Natural killer cell (primary cell): Measurements from ENCODE around the gene EPYC. TPM values are rescaled to one million over a fixed set of nuclear protein-coding genes. Genes with fewer than 3 reads are reported as not detected.

ENCODE experiments used
- ATAC-seq, 3 donors: fragments of 150-1000 bp in 2 of 3; fragments of 200-7000 bp in 1 of 3; cut with Tn5 transposase; 1 replicate in 1 of 3; 2 replicates in 2 of 3; pipeline ENCODE4 v1.10.0; 2021; ENCODE audit warnings: mild to moderate bottlenecking in 2 of 3, moderate library complexity in 2 of 3
- DNase-seq, 2 donors: peaks; one replicate each; pipeline versions ENCODE4 v3.0.0 to v3.0.0-alpha.2; 2013 to 2021; ENCODE audit warnings: mixed read lengths in 1 of 2
- H3K27ac ChIP-seq: one replicate; pipeline ENCODE4 v1.5.1; 2013; ENCODE audit warnings: mild to moderate bottlenecking, low read length
- H3K27me3 ChIP-seq: one replicate; pipeline ENCODE4 v1.6.1; 2013; ENCODE audit warnings: low read length; ENCODE audit not compliant: control insufficient read depth, insufficient read depth
- H3K36me3 ChIP-seq: one replicate; pipeline ENCODE4 v1.6.1; 2013; ENCODE audit warnings: low read length; ENCODE audit not compliant: control insufficient read depth, insufficient read depth
- H3K4me1 ChIP-seq: one replicate; pipeline ENCODE4 v1.6.1; 2013; ENCODE audit warnings: low read length; ENCODE audit not compliant: control insufficient read depth, insufficient read depth
- H3K4me3 ChIP-seq: one replicate; pipeline ENCODE4 v1.5.1; 2013; ENCODE audit warnings: low read length
- H3K9me3 ChIP-seq: one replicate; pipeline ENCODE4 v1.6.1; 2013; ENCODE audit warnings: low read length; ENCODE audit not compliant: control insufficient read depth, insufficient read depth
- H3K27ac Mint-ChIP-seq, 2 donors: one replicate each; pipeline ENCODE4 v1.8.0; 2022; ENCODE audit warnings: mild to moderate bottlenecking in 2 of 2, mixed read lengths in 2 of 2, moderate library complexity in 1 of 2
- H3K27me3 Mint-ChIP-seq, 2 donors: one replicate each; pipeline ENCODE4 v1.8.0; 2022; ENCODE audit warnings: low read depth in 2 of 2, mixed read lengths in 2 of 2
- H3K36me3 Mint-ChIP-seq: one replicate; pipeline ENCODE4 v1.8.0; 2022; ENCODE audit warnings: mixed read lengths
- H3K4me1 Mint-ChIP-seq, 2 donors: one replicate each; pipeline ENCODE4 v1.8.0; 2022; ENCODE audit warnings: mixed read lengths in 2 of 2
- H3K4me3 Mint-ChIP-seq: one replicate; pipeline ENCODE4 v1.8.0; 2022; ENCODE audit warnings: mild to moderate bottlenecking, moderate library complexity, mixed read lengths
- H3K9me3 Mint-ChIP-seq, 2 donors: one replicate each; pipeline ENCODE4 v1.8.0; 2022; ENCODE audit warnings: mixed read lengths in 2 of 2
- CTCF ChIP-seq: fragments of 200-600 bp; IDR thresholded peaks from one replicate; pipeline ENCODE4 v1.8.0; 2022; ENCODE audit warnings: antibody characterized with exemption
- WGBS: methylation state at CpG from one replicate; pipeline ENCODE4 v1.1.7; 2013; ENCODE audit warnings: missing lambda C conversion rate; ENCODE audit not compliant: insufficient coverage; 5-methylcytosine and 5-hydroxymethylcytosine counted together
- intact Hi-C: fragments of 100-400 bp; cut with micrococcal nuclease; formaldehyde crosslinking; loops from one replicate; pipeline ENCODE4 v1.14.2; 2022
- total RNA-seq, 4 donors: library from RNA; stranded (reverse); fragments of 120-200 nt in 1 of 4; gene quantifications; one replicate each; pipeline versions ENCODE4 v1.2.3 to v1.2.4, GENCODE V29; 2013 to 2022

Gene EPYC
- total RNA-seq, 3 donors from 2014 or later (not counting 1 experiment from before 2014, with no cell fraction given), result not detected

DNA sequence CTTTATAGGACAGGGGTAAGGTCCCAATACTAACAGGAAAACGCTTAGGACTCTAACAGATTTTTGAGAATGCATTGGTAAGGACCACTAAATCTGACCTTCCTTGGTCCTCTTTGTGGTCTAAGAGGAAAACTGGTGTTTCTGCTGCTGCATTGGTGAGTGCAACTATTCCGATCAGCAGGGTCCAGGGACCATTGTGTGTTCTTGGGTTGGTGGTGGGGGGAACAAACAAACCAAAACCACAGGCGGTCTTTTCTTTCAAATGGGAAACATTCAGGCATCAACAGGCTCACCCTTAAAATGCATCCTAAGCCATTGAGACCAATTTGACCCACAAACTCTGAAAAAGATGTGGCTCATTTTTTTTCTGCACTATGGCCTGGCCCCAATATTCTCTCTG is 20.7 kb downstream of the EPYC start:
- no peak overlapping the region for H3K27ac ChIP-seq
- Mint-ChIP-seq H3K4me3 (no peak overlapping the region), H3K4me1 (no peaks in the 10 kb centered on the region), H3K9me3 (no peaks in the 10 kb centered on the region), H3K27me3 (no peaks in the 10 kb centered on the region), H3K27ac (no peak overlapping the region), H3K36me3 (no peaks in the 10 kb centered on the region)
- ATAC-seq (no peak), DNase-seq (no peak)
- intact Hi-C loops, result loop anchor here (10.0 kb wide), 1 partner anchor 341 kb away; no protein-coding TSS in a partner anchor
- 89% methylated on average over 3 of the region's 3 CpGs for WGBS
- H3K4me3 ChIP-seq, result no peak overlapping the region
- H3K36me3 ChIP-seq, result no peaks in the 10 kb centered on the region
- H3K4me1 ChIP-seq, result no peaks in the 10 kb centered on the region
- no peaks in the 10 kb centered on the region for H3K9me3 ChIP-seq
- TF ChIP-seq CTCF, result no peak
- no peaks in the 10 kb centered on the region for H3K27me3 ChIP-seq

DNA sequence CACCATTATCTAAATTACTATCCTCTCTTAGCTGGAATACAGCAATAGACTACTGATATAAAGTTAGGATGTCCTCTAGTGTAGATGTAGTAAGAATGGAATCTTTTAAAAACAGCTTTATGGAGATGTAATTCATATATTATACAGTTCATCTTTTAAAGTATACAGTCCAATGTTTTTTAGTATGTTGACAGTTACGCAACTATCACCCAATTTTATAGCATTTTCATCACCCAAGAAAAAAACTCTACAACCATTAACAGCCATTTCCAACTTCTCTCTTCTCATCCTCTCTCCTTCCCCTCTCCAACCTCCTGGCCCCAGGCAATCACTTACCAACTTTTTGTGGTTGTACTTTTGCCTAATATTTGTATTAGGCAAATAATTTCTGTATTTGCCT is 22.6 kb downstream of the EPYC start:
- no peak overlapping the region for H3K4me3 Mint-ChIP-seq
- no peaks in the 10 kb centered on the region for H3K9me3 ChIP-seq
- H3K27ac Mint-ChIP-seq, result no peak overlapping the region
- H3K9me3 Mint-ChIP-seq, result no peaks in the 10 kb centered on the region
- no peaks in the 10 kb centered on the region for H3K27me3 ChIP-seq
- intact Hi-C loops, result loop anchor here (10.0 kb wide), 1 partner anchor 343 kb away; no protein-coding TSS in a partner anchor
- no peaks in the 10 kb centered on the region for H3K4me1 ChIP-seq
- no peak for TF ChIP-seq CTCF
- no peaks in the 10 kb centered on the region for H3K4me1 Mint-ChIP-seq
- DNase-seq, result no peak
- 100% methylated on average over 1 of the region's 1 CpG for WGBS
- H3K36me3 ChIP-seq, result no peaks in the 10 kb centered on the region
- no peaks in the 10 kb centered on the region for H3K36me3 Mint-ChIP-seq
- no peak for ATAC-seq
- H3K27me3 Mint-ChIP-seq, result no peaks in the 10 kb centered on the region
- H3K27ac ChIP-seq, result no peak overlapping the region
- H3K4me3 ChIP-seq, result no peak overlapping the region

DNA sequence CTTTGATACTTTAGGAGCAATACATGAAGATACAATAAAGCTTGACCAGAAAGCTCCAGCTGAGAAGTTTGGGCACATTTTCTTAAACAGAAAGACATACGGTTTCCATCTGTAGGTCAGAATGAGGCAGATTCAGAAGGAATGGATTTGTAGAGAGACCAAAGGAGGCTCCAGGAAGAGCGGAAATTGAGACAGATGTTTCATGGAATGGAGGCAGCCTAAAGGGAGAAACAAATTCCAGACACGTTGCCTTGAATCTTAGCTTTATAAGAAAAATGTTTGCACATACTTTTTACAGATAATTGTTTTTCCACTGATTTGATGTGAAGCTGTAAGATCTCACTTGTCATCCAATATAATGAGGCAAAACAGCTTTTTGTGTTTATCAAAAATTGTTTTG is 24.8 kb downstream of the EPYC start:
- H3K9me3 ChIP-seq, result no peaks in the 10 kb centered on the region
- H3K4me1 ChIP-seq, result no peaks in the 10 kb centered on the region
- H3K27me3 ChIP-seq, result no peaks in the 10 kb centered on the region
- Mint-ChIP-seq H3K9me3 (no peaks in the 10 kb centered on the region), H3K27ac (no peak overlapping the region), H3K4me3 (no peak overlapping the region), H3K27me3 (no peaks in the 10 kb centered on the region), H3K36me3 (no peaks in the 10 kb centered on the region), H3K4me1 (no peaks in the 10 kb centered on the region)
- H3K4me3 ChIP-seq, result no peak overlapping the region
- intact Hi-C loops, result loop anchor here (10.0 kb wide), 1 partner anchor 345 kb away; no protein-coding TSS in a partner anchor
- ATAC-seq (no peak), DNase-seq (no peak)
- H3K36me3 ChIP-seq, result no peaks in the 10 kb centered on the region
- TF ChIP-seq CTCF, result no peak
- H3K27ac ChIP-seq, result no peak overlapping the region
- 86% methylated on average over 2 of the region's 3 CpGs for WGBS

- Histone ChIP-seq H3K27me3 (no peaks in the 10 kb centered on the region), H3K4me3 (no peak overlapping the region), H3K36me3 (no peaks in the 10 kb centered on the region), H3K27ac (no peak overlapping the region), H3K4me1 (no peaks in the 10 kb centered on the region), H3K9me3 (no peaks in the 10 kb centered on the region)
- DNase-seq (no peak), ATAC-seq (no peak)
- no peaks in the 10 kb centered on the region for H3K4me1 Mint-ChIP-seq
- H3K27ac Mint-ChIP-seq, result no peak overlapping the region
- H3K36me3 Mint-ChIP-seq, result no peaks in the 10 kb centered on the region
- H3K27me3 Mint-ChIP-seq, result peaks cover 0 to 3% of the 10 kb centered on the region in 2 donors
- WGBS, result 81% methylated on average over 3 of the region's 3 CpGs
- intact Hi-C loops, result no loop called here
- no peak for TF ChIP-seq CTCF
- H3K9me3 Mint-ChIP-seq, result no peaks in the 10 kb centered on the region
- H3K4me3 Mint-ChIP-seq, result no peak overlapping the region
Observed at GRCh38 chr12:90979019-90979418, 25.8 kb downstream of the EPYC start.
